ENCODE results near the gene RNF213. TPM values are rescaled to one million over a fixed set of nuclear protein-coding genes. Genes with fewer than 3 reads are reported as not detected.

The RNF213 gene
- total and polyA plus RNA-seq, 10 of the 15 experiments (the other 5 are each of a cell fraction or from before 2014, with no cell fraction given) = 18.6 to 145 (median 65.8) TPM

GRCh38 chr17:80285237-80285920 lies 24.7 kb downstream of the RNF213 start:
- Histone ChIP-seq H3K79me2 (ENCODE audit: control insufficient read depth, insufficient read depth, low read length) (no peaks in the 10 kb centered on the region; the same call in none of the 2 replicates), H3K27me3 (replicated peaks in 1 of 2; ENCODE audit: control insufficient read depth in 2 of 2, insufficient read depth in 2 of 2, low read length in 1 of 2) (no peaks in the 10 kb centered on the region), H3K27ac (ENCODE audit: control insufficient read depth, insufficient read depth) (no peak overlapping the region), H3K36me3 (ENCODE audit: control insufficient read depth in 2 of 2, insufficient read depth in 2 of 2, low read length in 1 of 2) (peaks cover 9 to 39% of the 10 kb centered on the region in 2 experiments; a peak in 3 of 4 replicates), H3K9me3 (replicated peaks; ENCODE audit: control insufficient read depth, insufficient read depth, low read length) (no peaks in the 10 kb centered on the region), H3K4me2 (ENCODE audit: control insufficient read depth, insufficient read depth) (no peak overlapping the region), H3K4me3 (no peak overlapping the region), H3K4me1 (ENCODE audit: control insufficient read depth, insufficient read depth, low read length) (no peaks in the 10 kb centered on the region), H4K20me1 (ENCODE audit: control insufficient read depth, insufficient read depth) (0 out of 2 replicates have a peak, but pooled peaks cover 2% of the 10 kb centered on the region), H3K9ac (ENCODE audit: control insufficient read depth, insufficient read depth, low read length) (no peak overlapping the region), H2AFZ (ENCODE audit: control insufficient read depth, low read depth, low read length) (no peak overlapping the region)
- no TSS peak for BruUV-seq (replicated peaks)
- POLR2A ChIA-PET = interaction anchor here (0.6 kb wide), 1 partner anchor 12 kb away, joined by 3 read pairs; no protein-coding TSS in a partner anchor
- CTCF ChIA-PET = no interaction called here
- TF ChIP-seq, protein P1, sequence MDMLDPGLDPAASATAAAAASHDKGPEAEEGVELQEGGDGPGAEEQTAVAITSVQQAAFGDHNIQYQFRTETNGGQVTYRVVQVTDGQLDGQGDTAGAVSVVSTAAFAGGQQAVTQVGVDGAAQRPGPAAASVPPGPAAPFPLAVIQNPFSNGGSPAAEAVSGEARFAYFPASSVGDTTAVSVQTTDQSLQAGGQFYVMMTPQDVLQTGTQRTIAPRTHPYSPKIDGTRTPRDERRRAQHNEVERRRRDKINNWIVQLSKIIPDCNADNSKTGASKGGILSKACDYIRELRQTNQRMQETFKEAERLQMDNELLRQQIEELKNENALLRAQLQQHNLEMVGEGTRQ (IDR thresholded peaks at IDR 0.05; ENCODE audit: borderline replicate concordance, low read depth, low read length) = no peak
- TF ChIP-seq POLR2A (IDR thresholded peaks at IDR 0.05; ENCODE audit: low read depth, low read length) = peak; percentile 53
- in situ Hi-C loops (cut with MboI) = no loop called here
- DNase-seq (ENCODE audit: low read depth, low spot score) = no peak
- 96% methylated on average over 19 of the region's 19 CpGs for WGBS (ENCODE audit: insufficient coverage, insufficient replicate concordance, low lambda C conversion rate, missing lambda C conversion rate)
- SMC1A ChIA-PET (ENCODE audit: uncharacterized antibody, unreplicated experiment) = no interaction called here
- intact Hi-C loops (cut with micrococcal nuclease; ENCODE audit: unreplicated experiment) = no loop called here
- no peak for FAIRE-seq
- ATAC-seq = no peak
- RAD21 ChIA-PET (ENCODE audit: unreplicated experiment) = interaction anchor here (1.0 kb wide), 1 partner anchor 20 kb away, joined by 4 read pairs; no protein-coding TSS in a partner anchor

GRCh38 chr17:80286638-80286960 lies 25.9 kb downstream of the RNF213 start:
- Histone ChIP-seq H3K79me2 (ENCODE audit: control insufficient read depth, insufficient read depth, low read length) (no peaks in the 10 kb centered on the region; the same call in none of the 2 replicates), H3K4me3 (no peak overlapping the region), H3K36me3 (ENCODE audit: control insufficient read depth in 2 of 2, insufficient read depth in 2 of 2, low read length in 1 of 2) (peaks cover 9 to 38% of the 10 kb centered on the region in 2 experiments; a peak in 3 of 4 replicates), H3K27me3 (replicated peaks in 1 of 2; ENCODE audit: control insufficient read depth in 2 of 2, insufficient read depth in 2 of 2, low read length in 1 of 2) (no peaks in the 10 kb centered on the region), H3K9me3 (replicated peaks; ENCODE audit: control insufficient read depth, insufficient read depth, low read length) (no peaks in the 10 kb centered on the region), H3K4me1 (ENCODE audit: control insufficient read depth, insufficient read depth, low read length) (no peaks in the 10 kb centered on the region), H3K27ac (ENCODE audit: control insufficient read depth, insufficient read depth) (no peak overlapping the region), H2AFZ (ENCODE audit: control insufficient read depth, low read depth, low read length) (no peak overlapping the region), H4K20me1 (ENCODE audit: control insufficient read depth, insufficient read depth) (0 out of 2 replicates have a peak, but pooled peaks cover 2% of the 10 kb centered on the region), H3K4me2 (ENCODE audit: control insufficient read depth, insufficient read depth) (no peak overlapping the region), H3K9ac (ENCODE audit: control insufficient read depth, insufficient read depth, low read length) (no peak overlapping the region)
- FAIRE-seq (no peak), ATAC-seq (no peak), DNase-seq (ENCODE audit: low read depth, low spot score) (no peak)
- in situ Hi-C loops (cut with MboI) (no loop called here), intact Hi-C loops (cut with micrococcal nuclease; ENCODE audit: unreplicated experiment) (no loop called here)
- POLR2A ChIA-PET = no interaction called here
- WGBS (ENCODE audit: insufficient coverage, insufficient replicate concordance, low lambda C conversion rate, missing lambda C conversion rate) = 77% methylated on average over 5 of the region's 5 CpGs
- RAD21 ChIA-PET (ENCODE audit: unreplicated experiment) = no interaction called here
- TF ChIP-seq WRNIP1 (IDR thresholded peaks at IDR 0.05; ENCODE audit: borderline replicate concordance, low read depth, low read length) (no peak), POLR2A (IDR thresholded peaks at IDR 0.05; ENCODE audit: low read depth, low read length) (0 out of 2 replicates have a peak, but pooled peaks have one; percentile 28), IKZF2 (IDR thresholded peaks at IDR 0.05) (no peak)
- no TSS peak for BruUV-seq (replicated peaks)
- SMC1A ChIA-PET (ENCODE audit: uncharacterized antibody, unreplicated experiment) = no interaction called here
- CTCF ChIA-PET = interaction anchor here (0.5 kb wide), 1 partner anchor 431 kb away, joined by 3 read pairs; no protein-coding TSS in a partner anchor

All from GM12878 (cell line).